C4-2B (cell line): Measurements from ENCODE around the gene LOXL1.

Experiments
- H3K27ac ChIP-seq: fragments of 450-650 bp; 2 replicates; pipeline ENCODE4 v1.5.1; 2017
- ZFX ChIP-seq: fragments of 450-650 bp; IDR thresholded peaks from 2 replicates; pipeline ENCODE4 v1.6.1; 2017
- TF ChIP-seq, protein P1 (sequence below): fragments of 450-650 bp; conservative IDR thresholded peaks from 2 replicates; pipeline ENCODE4 v1.5.1; 2017; ENCODE audit warnings: mild to moderate bottlenecking

The LOXL1 gene, protein sequence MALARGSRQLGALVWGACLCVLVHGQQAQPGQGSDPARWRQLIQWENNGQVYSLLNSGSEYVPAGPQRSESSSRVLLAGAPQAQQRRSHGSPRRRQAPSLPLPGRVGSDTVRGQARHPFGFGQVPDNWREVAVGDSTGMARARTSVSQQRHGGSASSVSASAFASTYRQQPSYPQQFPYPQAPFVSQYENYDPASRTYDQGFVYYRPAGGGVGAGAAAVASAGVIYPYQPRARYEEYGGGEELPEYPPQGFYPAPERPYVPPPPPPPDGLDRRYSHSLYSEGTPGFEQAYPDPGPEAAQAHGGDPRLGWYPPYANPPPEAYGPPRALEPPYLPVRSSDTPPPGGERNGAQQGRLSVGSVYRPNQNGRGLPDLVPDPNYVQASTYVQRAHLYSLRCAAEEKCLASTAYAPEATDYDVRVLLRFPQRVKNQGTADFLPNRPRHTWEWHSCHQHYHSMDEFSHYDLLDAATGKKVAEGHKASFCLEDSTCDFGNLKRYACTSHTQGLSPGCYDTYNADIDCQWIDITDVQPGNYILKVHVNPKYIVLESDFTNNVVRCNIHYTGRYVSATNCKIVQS

DNA sequence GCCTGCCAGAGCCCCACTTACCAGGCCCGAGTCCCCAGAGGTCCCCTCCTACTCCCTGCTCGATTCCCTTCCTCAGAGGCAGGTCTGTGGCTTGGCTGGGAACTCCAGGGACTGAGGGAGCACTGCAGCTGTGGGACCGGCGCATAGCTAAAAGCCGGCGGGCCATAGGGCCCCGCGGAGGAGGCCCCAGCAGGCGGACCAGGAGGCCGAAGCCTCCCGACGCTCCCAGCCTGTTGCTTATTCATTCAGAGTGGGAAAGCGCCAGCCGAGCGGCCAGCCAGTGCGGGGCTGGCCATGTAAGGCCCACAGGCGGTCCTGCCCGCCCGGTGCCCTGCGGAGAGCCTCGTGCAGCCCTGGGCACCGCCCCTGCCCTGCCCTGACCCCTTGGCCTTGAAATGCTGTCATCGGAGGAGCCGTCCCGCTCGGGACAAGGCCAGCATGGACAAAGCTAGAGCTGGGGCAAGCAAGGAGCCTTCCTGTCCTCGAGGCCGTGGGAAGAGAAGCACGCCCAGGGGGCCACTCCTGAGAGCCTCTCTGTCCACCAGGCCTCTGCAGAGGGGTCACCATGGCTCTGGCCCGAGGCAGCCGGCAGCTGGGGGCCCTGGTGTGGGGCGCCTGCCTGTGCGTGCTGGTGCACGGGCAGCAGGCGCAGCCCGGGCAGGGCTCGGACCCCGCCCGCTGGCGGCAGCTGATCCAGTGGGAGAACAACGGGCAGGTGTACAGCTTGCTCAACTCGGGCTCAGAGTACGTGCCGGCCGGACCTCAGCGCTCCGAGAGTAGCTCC, at the start of gene LOXL1:
LOXL1 (plus strand) TSS at position 244 of the 784 bp plus-strand sequence; CDS start at position 566, 322 bp downstream.
- peak within 1 kb of the TSS; percentile 70 for H3K27ac ChIP-seq
- no peak for TF ChIP-seq ZFX
- TF ChIP-seq, protein P1, sequence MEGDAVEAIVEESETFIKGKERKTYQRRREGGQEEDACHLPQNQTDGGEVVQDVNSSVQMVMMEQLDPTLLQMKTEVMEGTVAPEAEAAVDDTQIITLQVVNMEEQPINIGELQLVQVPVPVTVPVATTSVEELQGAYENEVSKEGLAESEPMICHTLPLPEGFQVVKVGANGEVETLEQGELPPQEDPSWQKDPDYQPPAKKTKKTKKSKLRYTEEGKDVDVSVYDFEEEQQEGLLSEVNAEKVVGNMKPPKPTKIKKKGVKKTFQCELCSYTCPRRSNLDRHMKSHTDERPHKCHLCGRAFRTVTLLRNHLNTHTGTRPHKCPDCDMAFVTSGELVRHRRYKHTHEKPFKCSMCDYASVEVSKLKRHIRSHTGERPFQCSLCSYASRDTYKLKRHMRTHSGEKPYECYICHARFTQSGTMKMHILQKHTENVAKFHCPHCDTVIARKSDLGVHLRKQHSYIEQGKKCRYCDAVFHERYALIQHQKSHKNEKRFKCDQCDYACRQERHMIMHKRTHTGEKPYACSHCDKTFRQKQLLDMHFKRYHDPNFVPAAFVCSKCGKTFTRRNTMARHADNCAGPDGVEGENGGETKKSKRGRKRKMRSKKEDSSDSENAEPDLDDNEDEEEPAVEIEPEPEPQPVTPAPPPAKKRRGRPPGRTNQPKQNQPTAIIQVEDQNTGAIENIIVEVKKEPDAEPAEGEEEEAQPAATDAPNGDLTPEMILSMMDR: no peak

DNA sequence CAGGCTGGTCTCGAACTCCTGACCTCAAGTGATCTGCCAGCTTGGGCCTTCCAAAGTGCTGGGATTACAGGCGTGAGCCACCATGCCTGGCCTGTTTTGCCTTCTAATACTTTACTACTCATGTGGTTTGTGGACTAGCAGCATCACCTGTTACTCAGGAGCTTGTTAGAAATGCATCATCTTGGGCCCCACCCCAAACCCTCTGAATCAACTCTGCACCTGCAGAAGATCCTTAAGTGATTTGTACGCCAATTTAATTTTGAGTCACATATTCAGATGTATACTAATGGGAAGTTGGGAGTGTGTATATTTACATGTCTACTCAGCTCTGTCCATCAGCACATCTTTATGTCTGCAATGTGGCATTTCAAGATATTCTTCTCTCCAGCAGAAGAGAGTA, 46.8 kb upstream of the LOXL1 start:
- no peak overlapping the region for H3K27ac ChIP-seq
- TF ChIP-seq, protein P1: no peak
- TF ChIP-seq ZFX: no peak

DNA sequence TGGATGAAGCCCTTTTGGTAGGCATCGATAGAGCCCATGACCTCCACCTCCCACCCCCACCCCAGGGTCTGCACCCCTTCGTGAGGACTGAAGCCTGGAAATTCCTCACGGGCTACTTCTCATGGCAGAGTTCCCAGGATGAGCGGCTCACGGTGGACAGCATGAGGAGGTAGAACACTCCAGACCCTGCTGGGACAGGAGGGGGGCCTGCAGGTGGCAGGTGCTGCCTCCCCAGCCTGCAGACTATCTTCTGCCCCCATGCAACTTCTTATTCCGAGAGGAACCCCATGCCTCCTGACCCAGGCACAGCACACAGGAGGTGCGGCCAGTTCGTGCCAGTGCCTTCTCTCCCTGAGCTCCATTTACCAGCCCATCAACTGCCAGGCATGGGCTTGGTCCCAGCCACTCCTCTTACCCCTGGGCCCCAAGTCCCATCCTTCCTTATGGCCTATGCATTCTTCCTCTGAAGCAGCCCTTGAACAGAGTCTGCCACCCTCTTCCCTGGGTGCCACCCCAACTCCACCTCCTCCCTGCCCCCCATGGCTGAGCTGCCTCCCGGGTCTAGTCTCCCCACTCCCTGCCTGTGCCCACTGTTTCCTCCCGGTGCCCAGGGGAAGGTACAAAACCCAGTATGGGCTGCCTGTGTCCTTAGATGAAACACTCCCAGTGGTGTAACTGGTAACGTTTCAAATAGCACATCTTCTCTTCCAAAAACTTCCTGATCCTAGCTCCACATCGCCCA, 44.5 kb upstream of the LOXL1 start:
- TF ChIP-seq ZFX: no peak
- no peak overlapping the region for H3K27ac ChIP-seq

DNA sequence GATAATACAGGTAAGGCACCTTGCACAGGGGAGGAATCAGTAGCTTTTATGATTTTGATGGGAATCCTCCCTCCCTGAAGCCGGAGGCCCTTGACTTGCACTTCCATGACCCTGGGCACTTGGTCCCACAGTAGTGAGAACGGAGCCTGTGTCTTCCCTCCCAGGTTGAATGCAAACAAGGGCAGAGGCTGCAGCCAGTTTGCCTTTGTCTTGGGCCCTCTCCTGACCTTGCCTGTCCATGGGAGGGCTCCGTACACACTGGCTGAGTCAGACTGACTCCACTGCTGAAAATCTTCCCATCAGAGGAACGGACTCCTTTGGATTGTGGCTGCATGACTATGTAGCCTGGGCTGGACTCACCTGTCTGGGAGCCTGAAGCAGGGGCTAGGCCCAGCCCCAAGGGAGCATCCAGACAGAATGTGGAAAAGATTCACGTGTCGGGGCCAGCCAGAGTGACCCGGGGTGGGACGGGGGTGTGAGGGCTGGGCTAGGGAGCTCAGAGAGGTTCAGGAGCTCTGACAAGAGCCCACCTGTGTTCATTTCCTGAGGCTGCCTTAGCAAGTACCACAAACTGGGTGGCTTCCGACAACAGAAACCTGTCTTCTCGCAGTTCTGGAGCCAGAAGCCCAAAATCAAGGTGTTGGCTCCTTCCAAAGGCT, 43.4 kb upstream of the LOXL1 start:
- H3K27ac ChIP-seq: no peak overlapping the region
- no peak for TF ChIP-seq ZFX
- TF ChIP-seq, protein P1: no peak

DNA sequence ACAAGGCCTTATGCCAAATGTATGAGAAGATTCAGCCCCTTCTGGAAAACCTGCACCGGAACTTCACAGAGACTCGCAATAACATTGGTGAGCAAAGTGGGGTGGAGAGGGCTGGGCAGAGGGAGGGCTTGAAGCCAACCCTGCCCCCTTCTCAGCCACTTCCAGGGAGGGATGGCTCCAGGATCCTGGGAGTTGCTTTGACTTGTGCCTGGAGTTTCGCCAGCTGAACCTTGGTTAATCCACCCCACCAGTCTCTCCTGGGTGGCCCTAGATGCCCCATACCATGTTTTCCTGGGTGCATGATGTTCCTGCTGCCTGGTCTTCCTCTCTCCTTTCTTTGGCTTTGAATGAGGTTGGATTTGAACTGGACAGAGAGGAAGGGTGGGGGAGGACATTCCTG, 42.1 kb upstream of the LOXL1 start:
- TF ChIP-seq, protein P1: no peak
- no peak for TF ChIP-seq ZFX
- H3K27ac ChIP-seq: no peak overlapping the region

DNA sequence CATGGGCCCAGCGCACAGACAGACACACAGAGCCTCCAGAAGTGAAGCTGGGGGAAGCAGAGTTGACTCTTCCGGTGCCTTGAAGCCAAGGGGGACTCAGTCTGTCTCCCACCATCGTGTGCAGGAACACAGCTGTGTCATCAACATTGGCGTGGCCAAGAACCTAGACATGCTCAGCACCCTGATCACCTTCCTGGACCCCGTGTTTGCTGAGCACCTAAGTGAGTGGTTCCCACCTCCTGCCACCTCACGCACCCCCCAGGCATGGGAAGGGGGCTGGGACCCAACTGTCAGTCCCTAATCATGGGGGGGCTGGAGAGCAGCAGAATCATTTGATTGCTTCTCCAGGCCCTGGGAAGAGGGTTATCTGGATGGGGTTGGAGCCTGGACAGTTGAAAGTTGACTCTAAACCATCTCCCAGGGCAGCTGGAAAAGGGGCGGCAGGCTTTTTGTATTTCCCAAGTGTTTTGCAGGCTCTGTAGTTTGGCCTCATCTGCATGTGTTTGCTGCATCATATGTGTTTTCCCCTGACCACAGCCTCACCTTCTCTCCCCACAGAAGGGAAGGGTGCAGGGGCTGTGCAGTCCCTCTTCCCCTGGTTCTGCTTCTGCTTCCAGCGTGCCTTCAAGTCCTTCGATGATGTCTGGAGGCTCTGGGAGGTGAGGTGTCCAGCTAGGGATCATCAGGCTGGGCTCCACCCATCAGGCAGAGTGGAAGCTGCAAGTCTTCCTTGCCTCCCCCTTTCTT, 40.1 kb upstream of the LOXL1 start:
- no peak overlapping the region for H3K27ac ChIP-seq
- no peak for TF ChIP-seq ZFX
- TF ChIP-seq, protein P1: no peak
